B cell (primary cell): ENCODE data around the gene TNIK.

ENCODE experiments used
- EZH2 ChIP-seq: IDR thresholded peaks from 2 replicates; pipeline ENCODE4 v1.6.1; 2012; ENCODE audit warnings: borderline replicate concordance, low read depth, mild to moderate bottlenecking, moderate library complexity, low read length; ENCODE audit not compliant: insufficient read depth, poor library complexity, severe bottlenecking
- TF ChIP-seq, protein P1 (sequence below): fragments of 200-600 bp; IDR thresholded peaks from one replicate; pipeline ENCODE4 v1.8.0; 2022; ENCODE audit warnings: antibody characterized with exemption, mild to moderate bottlenecking

DNA sequence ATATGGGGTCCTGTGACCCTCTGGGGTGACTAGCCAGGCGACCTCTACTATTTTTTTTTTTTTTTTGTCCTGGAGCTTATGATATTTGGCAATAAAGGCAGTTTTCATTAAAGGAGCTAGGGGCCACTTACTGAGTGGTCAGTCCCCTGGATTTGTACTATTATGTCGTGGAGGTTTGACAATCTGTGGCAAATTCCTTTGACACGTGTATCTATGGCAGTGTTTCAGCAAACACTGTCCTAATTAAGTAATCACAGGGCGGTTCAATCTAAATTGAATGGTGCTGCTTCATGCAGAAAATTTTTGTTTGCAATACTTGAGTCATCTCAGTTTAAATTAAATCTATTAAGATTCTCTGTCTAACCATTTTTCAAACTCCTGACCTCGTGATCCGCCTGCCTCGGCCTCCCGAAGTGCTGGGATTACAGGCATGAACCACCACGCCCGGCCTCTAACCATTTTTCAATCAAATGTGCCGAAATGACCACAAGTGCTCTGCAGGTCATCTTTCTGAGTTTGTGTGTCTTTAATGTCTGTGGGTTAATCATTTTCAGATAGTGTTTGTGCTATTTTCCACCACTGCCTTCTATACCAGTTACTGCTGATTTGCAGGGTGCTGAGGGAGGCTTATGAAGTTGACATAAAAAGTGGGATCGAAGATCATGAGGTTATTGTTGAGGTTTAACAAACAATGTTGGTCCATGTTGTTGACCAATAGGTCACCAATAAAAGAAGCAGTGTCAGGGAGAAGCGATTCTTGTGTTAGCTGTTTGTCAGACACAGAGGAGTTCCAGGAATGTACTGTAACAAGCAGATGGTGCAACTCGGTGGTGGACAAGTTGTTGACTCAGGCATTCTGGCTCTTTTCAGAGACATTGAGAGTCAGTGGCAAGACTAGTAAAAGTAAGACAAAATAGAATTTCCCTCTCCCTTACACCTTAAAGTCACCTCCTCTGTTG, 415.1 kb downstream of the TNIK start:
- TF ChIP-seq, protein P1, sequence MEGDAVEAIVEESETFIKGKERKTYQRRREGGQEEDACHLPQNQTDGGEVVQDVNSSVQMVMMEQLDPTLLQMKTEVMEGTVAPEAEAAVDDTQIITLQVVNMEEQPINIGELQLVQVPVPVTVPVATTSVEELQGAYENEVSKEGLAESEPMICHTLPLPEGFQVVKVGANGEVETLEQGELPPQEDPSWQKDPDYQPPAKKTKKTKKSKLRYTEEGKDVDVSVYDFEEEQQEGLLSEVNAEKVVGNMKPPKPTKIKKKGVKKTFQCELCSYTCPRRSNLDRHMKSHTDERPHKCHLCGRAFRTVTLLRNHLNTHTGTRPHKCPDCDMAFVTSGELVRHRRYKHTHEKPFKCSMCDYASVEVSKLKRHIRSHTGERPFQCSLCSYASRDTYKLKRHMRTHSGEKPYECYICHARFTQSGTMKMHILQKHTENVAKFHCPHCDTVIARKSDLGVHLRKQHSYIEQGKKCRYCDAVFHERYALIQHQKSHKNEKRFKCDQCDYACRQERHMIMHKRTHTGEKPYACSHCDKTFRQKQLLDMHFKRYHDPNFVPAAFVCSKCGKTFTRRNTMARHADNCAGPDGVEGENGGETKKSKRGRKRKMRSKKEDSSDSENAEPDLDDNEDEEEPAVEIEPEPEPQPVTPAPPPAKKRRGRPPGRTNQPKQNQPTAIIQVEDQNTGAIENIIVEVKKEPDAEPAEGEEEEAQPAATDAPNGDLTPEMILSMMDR = no peak
- TF ChIP-seq EZH2 = no peak
